ENCODE data around the gene KRTAP12-3. TPM values are rescaled to one million over a fixed set of nuclear protein-coding genes. Genes with fewer than 3 reads are reported as not detected.
"Not testable (repeated sequence)": the region's sequence is repeated elsewhere in the genome, so short reads cannot be mapped to it uniquely, and the experiment has no call there.

The KRTAP12-3 gene
- total RNA-seq, 1 donor from 2014 or later: not detected

GRCh38 chr21:44681861-44682579, 24.3 kb downstream of the KRTAP12-3 start, which contains the start of gene KRTAP12-1:
KRTAP12-1 (minus strand) TSS chr21:44682163; CDS start chr21:44682123, 40 bp downstream.
- Mint-ChIP-seq H3K9me3 (ENCODE audit: low read depth) (no peaks in the 10 kb centered on the region), H3K4me3 (ENCODE audit: low read depth) (no peak within 1 kb of the TSS), H3K27ac (no peak within 1 kb of the TSS), H3K4me1 (ENCODE audit: low read depth) (peaks cover 8% of the 10 kb centered on the region), H3K36me3 (ENCODE audit: insufficient read depth) (no peaks in the 10 kb centered on the region), H3K27me3 (peaks cover 53% of the 10 kb centered on the region)
- TF ChIP-seq CTCF (IDR thresholded peaks at IDR 0.05; ENCODE audit: unreplicated experiment): no peak
- DNase-seq (ENCODE audit: low spot score, unreplicated experiment): no peak

DNA sequence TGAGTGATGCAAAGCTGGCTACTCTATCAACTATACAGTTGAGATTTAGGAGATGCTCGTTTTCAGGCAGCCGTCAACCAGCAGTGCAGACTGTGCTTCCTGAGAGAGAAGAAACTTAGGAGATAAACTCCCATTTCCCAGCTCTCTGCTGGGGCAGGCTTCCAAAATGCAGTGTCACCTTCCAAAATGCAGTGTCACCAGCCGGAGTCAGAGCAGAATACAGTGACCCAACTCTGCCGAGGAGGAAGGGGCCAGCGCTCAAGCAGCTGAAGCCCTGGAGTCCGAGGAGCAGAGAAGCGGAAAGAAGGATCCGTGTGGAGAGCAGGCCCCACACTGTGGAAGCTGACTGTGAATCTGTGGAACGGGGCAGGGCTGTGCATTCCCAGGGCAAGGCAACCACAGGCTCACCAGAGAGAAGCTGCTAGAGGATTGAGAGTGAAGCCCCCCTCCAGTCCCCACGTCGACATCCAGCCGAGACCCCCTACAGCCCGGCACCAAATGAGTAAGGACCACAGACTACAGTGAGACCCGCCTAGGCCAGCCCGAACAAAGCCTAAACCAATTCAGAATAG, 24.9 kb downstream of the KRTAP12-3 start:
- no peak overlapping the region for H3K27ac Mint-ChIP-seq
- H3K4me3 Mint-ChIP-seq (ENCODE audit: low read depth): no peak overlapping the region
- H3K36me3 Mint-ChIP-seq (ENCODE audit: insufficient read depth): no peaks in the 10 kb centered on the region
- H3K4me1 Mint-ChIP-seq (ENCODE audit: low read depth): peaks cover 15% of the 10 kb centered on the region
- TF ChIP-seq CTCF (IDR thresholded peaks at IDR 0.05; ENCODE audit: unreplicated experiment): no peak
- H3K27me3 Mint-ChIP-seq: peaks cover 58% of the 10 kb centered on the region
- no peak for DNase-seq (ENCODE audit: low spot score, unreplicated experiment)
- H3K9me3 Mint-ChIP-seq (ENCODE audit: low read depth): no peaks in the 10 kb centered on the region

DNA sequence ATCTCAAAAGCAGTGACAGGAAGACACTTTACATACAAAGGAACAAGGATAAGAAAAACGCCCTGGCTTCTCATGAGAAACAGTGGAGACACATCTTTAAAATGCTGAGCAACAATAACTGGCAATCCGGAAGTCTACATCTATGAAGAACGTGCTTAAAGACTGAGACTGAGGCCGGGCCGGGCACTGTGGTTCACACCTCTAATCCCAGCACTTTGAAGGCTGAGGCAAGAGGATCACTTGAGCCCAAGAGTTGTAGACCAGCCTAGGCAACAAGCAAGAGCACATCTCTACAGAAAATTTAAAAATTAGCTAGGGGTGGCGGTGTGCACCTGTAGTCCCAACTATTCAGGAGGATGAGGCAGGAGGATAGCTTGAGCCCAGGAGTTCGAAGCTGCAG, 26.3 kb downstream of the KRTAP12-3 start:
- Mint-ChIP-seq H3K36me3 (ENCODE audit: insufficient read depth) (no peaks in the 10 kb centered on the region), H3K4me1 (ENCODE audit: low read depth) (peaks cover 17% of the 10 kb centered on the region), H3K9me3 (ENCODE audit: low read depth) (no peaks in the 10 kb centered on the region), H3K27ac (no peak overlapping the region), H3K4me3 (ENCODE audit: low read depth) (no peak overlapping the region), H3K27me3 (peaks cover 64% of the 10 kb centered on the region)
- TF ChIP-seq CTCF (IDR thresholded peaks at IDR 0.05; ENCODE audit: unreplicated experiment): no peak
- no peak for DNase-seq (ENCODE audit: low spot score, unreplicated experiment)

- H3K4me1 Mint-ChIP-seq (ENCODE audit: low read depth): peaks cover 17% of the 10 kb centered on the region
- no peaks in the 10 kb centered on the region for H3K36me3 Mint-ChIP-seq (ENCODE audit: insufficient read depth)
- DNase-seq (ENCODE audit: low spot score, unreplicated experiment): no peak
- no peak for TF ChIP-seq CTCF (IDR thresholded peaks at IDR 0.05; ENCODE audit: unreplicated experiment)
- no peak overlapping the region for H3K27ac Mint-ChIP-seq
- peaks cover 64% of the 10 kb centered on the region for H3K27me3 Mint-ChIP-seq
- H3K9me3 Mint-ChIP-seq (ENCODE audit: low read depth): no peaks in the 10 kb centered on the region
- no peak overlapping the region for H3K4me3 Mint-ChIP-seq (ENCODE audit: low read depth)
Observed at GRCh38 chr21:44684483-44684882, 26.8 kb downstream of the KRTAP12-3 start.

- peaks cover 62% of the 10 kb centered on the region for H3K27me3 Mint-ChIP-seq
- not testable (repeated sequence) for H3K27ac Mint-ChIP-seq; H3K9me3 Mint-ChIP-seq (ENCODE audit: low read depth); H3K36me3 Mint-ChIP-seq (ENCODE audit: insufficient read depth); H3K4me3 Mint-ChIP-seq (ENCODE audit: low read depth); DNase-seq (ENCODE audit: low spot score, unreplicated experiment)
- peaks cover 17% of the 10 kb centered on the region for H3K4me1 Mint-ChIP-seq (ENCODE audit: low read depth)
Observed at GRCh38 chr21:44685050-44685449, 27.3 kb downstream of the KRTAP12-3 start.
